ENCODE results near the gene NR2F1-AS1. TPM values are rescaled to one million over a fixed set of nuclear protein-coding genes. Genes with fewer than 3 reads are reported as not detected.
A peak's percentile ranks its signal among the peaks of the same experiment; 100 is the strongest.

NR2F1-AS1 gene
- total and polyA plus RNA-seq, 2 donors (not counting 3 experiments of a cell fraction or from before 2014, with no cell fraction given), result 4.2 to 13.8 TPM

- dilution Hi-C loops (cut with MboI; ENCODE audit: extremely low pct_ligation_motif_present, low sequenced_read_pairs), result no loop called here
- no peaks in the 10 kb centered on the region for H3K79me2 ChIP-seq (ENCODE audit: control insufficient read depth, insufficient read depth, low read length)
- no peak overlapping the region for H2AFZ ChIP-seq (ENCODE audit: low read depth, low read length)
- no peak overlapping the region for H3K27ac ChIP-seq (ENCODE audit: insufficient read depth, low read depth, low read length)
- TF ChIP-seq FOS (IDR thresholded peaks at IDR 0.05; ENCODE audit: borderline replicate concordance, insufficient read depth, low read length) (no peak), POLR2A (IDR thresholded peaks at IDR 0.05; ENCODE audit: low read depth, low read length) (no peak), EZH2 (IDR thresholded peaks at IDR 0.05; ENCODE audit: borderline replicate concordance, low read depth, low read length, severe bottlenecking) (no peak), MAX (IDR thresholded peaks at IDR 0.05; ENCODE audit: insufficient read depth, insufficient read length) (no peak), JUN (IDR thresholded peaks at IDR 0.05; ENCODE audit: borderline replicate concordance, insufficient read depth, insufficient read length, low read depth) (no peak), MYC (IDR thresholded peaks at IDR 0.05; ENCODE audit: low read depth, low read length) (no peak), POLR2AphosphoS5 (IDR thresholded peaks at IDR 0.05; ENCODE audit: insufficient read depth, low read depth, low read length) (no peak), GATA2 (IDR thresholded peaks at IDR 0.05; ENCODE audit: insufficient read depth, insufficient read length, low read depth, low read length) (no peak), CTCF (IDR thresholded peaks at IDR 0.05; ENCODE audit: extremely low read depth in 1 of 2, insufficient read depth in 1 of 2, low read depth in 1 of 2, low read length in 2 of 2) (no peak)
- ChIA-PET POLR2A (no interaction called here), CTCF (interaction anchor here (1.6 kb wide), 1 partner anchor 45 kb away, joined by 3 read pairs; no protein-coding TSS in a partner anchor)
- H3K9me1 ChIP-seq (replicated peaks; ENCODE audit: control insufficient read depth, extremely low read depth, insufficient read depth, low read length), result no peaks in the 10 kb centered on the region
- no peak overlapping the region for H3K4me2 ChIP-seq (ENCODE audit: insufficient read depth, low read length)
- intact Hi-C loops (cut with micrococcal nuclease), result no loop called here
- H3K36me3 ChIP-seq (ENCODE audit: control insufficient read depth in 2 of 2, extremely low read depth in 1 of 2, insufficient read depth in 2 of 2, low read length in 2 of 2), result no peaks in the 10 kb centered on the region
- H3K4me1 ChIP-seq (ENCODE audit: control insufficient read depth, extremely low read depth, insufficient read depth, low read length), result no peaks in the 10 kb centered on the region
- H3K9ac ChIP-seq (replicated peaks; ENCODE audit: extremely low read depth, insufficient read depth, low read length), result no peak overlapping the region
- no peaks in the 10 kb centered on the region for H4K20me1 ChIP-seq (replicated peaks; ENCODE audit: control insufficient read depth, extremely low read depth, insufficient read depth, low read length)
- FAIRE-seq (no peak), DNase-seq (ENCODE audit: low read depth, low spot score) (peak; percentile 40)
- H3K4me3 ChIP-seq (replicated peaks in 1 of 3; ENCODE audit: insufficient read depth in 1 of 3, low read depth in 1 of 3, low read length in 3 of 3), result no peak overlapping the region
- H3K9me3 ChIP-seq (replicated peaks; ENCODE audit: control insufficient read depth, insufficient read depth, low read length), result no peaks in the 10 kb centered on the region
- H3K27me3 ChIP-seq (ENCODE audit: control insufficient read depth in 2 of 2, insufficient read depth in 2 of 2, low read length in 2 of 2), result no peaks in the 10 kb centered on the region
- no TSS peak for BruUV-seq (replicated peaks)
These were observed 128.8 kb downstream of the NR2F1-AS1 start for GRCh38 chr5:93452255-93452654.
